GM12873 (cell line): ENCODE results near the gene TMBIM4.

Experiments used
- CTCF ChIP-seq: IDR thresholded peaks from 2 replicates; pipeline ENCODE4 v1.5.1; 2012; ENCODE audit warnings: low read depth, mild to moderate bottlenecking, moderate library complexity, low read length, control low read depth; ENCODE audit not compliant: insufficient read depth; ENCODE audit errors: missing control alignments

Gene TMBIM4

DNA sequence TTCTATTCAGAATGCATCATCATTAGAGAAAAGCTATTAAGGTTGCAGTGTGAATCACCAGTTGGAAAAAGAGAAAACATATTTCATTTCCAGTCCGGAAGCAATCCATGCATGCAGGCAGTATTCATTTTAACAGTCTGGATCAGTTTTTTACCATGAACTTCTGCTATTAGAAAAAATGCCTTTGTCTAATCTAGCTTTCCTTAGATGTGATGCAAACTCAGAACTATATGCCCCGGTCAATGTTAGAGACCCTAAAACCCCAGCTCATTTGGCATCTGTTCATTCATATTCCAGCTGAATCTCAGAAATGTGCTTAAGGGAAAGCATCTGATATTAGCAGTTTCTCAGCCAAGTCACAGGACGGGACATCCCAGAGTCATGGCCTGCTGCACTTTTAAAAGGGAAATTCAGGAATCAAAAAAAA, 27.7 kb upstream of the TMBIM4 start:
- no peak for TF ChIP-seq CTCF

DNA sequence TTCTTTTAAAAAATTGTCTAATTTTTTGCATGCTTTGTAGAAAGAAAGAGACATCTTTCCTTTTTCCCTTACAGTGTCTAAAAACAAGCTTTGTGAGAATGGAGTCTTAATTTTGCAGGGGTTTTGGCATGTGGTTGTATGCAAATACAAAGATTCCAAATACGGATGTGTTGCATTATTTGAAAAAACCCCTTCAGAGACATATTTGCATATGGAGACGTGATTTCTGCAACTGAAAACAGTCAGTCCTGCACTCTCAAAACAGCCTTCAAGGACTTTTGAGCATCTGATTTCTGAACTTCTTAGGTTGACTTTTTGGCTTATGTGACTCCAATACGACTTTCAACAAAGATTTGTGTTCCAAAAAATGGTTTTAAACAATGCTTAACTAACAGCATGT, 27.0 kb upstream of the TMBIM4 start:
- no peak for TF ChIP-seq CTCF

DNA sequence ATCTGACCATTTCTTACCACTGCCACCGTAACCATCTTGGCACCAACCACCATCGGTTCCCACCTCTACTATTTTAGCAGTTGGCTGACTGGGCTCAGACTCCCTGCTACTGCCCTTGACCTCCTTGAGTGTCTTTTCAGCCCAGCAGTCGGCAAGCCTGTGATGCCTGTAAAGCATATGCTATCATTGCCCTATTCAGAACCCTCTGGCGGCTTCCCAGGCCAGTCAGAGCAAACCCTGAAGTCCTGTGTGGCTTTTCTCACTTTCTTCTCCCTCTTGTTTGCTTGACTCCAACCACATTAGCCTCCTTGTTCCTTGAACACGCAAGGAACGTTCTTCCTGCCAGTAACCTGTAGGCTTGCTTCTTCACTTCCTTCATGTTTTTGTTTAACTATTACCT, 25.4 kb upstream of the TMBIM4 start:
- TF ChIP-seq CTCF, result no peak

DNA sequence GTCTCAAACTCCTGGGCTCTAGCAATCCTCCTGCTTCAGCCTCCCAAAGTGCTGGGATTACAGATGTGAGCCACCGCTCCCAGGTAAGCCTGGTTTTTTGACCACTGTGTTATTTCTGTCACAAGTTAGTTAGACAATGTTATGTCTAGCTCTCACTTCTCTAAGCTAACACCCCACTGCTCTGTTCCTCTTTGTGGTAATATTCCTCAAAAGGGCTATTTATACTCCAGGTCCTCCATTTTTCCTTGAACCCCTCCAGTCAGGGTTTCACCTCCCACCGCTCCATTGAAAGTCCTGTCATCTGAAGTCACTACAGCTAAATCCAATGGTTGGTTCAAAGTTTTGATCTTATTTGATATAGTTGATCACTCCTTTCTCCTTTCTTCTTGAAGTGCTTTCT, 24.3 kb upstream of the TMBIM4 start:
- no peak for TF ChIP-seq CTCF

GRCh38 chr12:66191547-66192126, 21.8 kb upstream of the TMBIM4 start:
- TF ChIP-seq CTCF, result no peak

DNA sequence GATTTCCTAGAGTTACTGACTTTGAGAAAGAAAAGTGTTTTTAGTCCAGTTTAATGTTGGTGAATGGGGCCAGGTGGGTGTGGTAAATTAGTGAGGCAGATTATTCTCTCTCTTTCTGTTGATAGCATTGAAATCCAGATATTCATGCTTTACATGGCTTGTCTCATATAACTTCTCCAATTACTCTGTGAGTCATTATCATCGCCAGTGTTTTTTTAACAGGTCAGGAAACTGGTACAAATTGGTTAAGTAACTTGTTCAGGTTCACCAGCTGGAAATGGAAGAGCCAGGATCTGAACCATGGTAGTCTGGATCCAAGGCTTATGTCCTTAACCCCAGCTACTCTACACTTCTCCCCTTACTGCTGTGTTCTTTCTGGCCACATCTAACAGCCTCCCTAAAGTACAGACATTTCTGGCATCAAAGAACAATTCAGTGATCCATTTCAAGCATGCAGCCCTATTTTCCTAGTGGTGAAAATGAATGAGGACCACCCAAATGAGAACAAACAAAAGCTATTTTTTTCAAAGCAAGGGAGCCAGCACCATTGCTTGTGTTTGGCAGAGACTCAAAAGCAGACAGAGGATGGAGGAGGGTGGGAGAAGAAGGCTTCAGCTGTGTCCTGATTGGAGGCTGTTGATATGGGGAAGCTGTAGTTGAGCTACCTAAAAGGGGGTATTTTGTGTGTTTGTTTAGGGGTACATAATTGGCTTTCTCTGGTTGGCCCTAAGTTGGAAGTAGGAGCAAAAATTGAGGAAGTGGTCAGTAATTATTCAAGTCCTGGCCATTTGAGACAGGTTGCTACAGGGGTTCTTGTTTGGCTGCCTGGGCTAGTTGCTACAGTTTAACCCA, 20.9 kb upstream of the TMBIM4 start:
- TF ChIP-seq CTCF, result no peak

DNA sequence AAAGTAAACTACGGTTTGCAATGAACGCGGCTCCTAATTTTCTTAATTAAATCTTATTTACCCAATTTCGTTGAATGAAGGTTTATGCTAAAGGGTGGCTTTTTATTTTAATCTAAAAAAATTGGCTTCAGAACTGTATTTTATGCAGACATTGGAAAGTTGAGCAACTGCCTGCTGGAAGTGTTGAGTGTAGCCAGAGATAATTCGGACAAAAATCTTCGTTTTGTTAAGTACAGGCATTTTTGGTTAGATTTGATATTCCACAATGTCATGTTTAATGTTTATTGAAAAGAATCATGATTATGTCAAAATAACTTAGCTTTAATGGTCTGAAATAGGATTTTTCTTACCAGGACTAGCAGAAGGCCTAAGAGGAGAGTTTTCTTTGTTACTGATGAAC, 20.1 kb upstream of the TMBIM4 start:
- TF ChIP-seq CTCF, result no peak
